Progenitor cell of endocrine pancreas (in vitro differentiated cells): ENCODE measurements around the gene SLC35E2B. TPM values are rescaled to one million over a fixed set of nuclear protein-coding genes. Genes with fewer than 3 reads are reported as not detected.
A peak's percentile ranks its signal among the peaks of the same experiment; 100 is the strongest.

Source experiments
- DNase-seq: peaks from one replicate; pipeline ENCODE4 v3.0.0; 2021; ENCODE audit warnings: low spot score; ENCODE audit not compliant: unreplicated experiment
- H3K27ac Mint-ChIP-seq: 2 replicates; pipeline ENCODE4 v1.8.0; 2021; ENCODE audit warnings: mild to moderate bottlenecking, moderate library complexity, mixed read lengths
- H3K27me3 Mint-ChIP-seq: 2 replicates; pipeline ENCODE4 v1.8.0; 2021; ENCODE audit warnings: mixed read lengths
- H3K36me3 Mint-ChIP-seq: 2 replicates; pipeline ENCODE4 v1.8.0; 2022; ENCODE audit warnings: mixed read lengths; ENCODE audit not compliant: insufficient read depth
- H3K4me1 Mint-ChIP-seq: 2 replicates; pipeline ENCODE4 v1.8.0; 2021; ENCODE audit warnings: low read depth, mixed read lengths
- H3K4me3 Mint-ChIP-seq: 2 replicates; pipeline ENCODE4 v1.8.0; 2021; ENCODE audit warnings: low read depth, mild to moderate bottlenecking, moderate library complexity, mixed read lengths
- H3K9me3 Mint-ChIP-seq: 2 replicates; pipeline ENCODE4 v1.8.0; 2021; ENCODE audit warnings: low read depth, mixed read lengths
- CTCF ChIP-seq: fragments of 200-600 bp; sonication (generic); IDR thresholded peaks from one replicate; pipeline ENCODE4 v1.5.0; 2021; ENCODE audit warnings: antibody characterized with exemption, mild to moderate bottlenecking; ENCODE audit not compliant: unreplicated experiment
- total RNA-seq: library from RNA; stranded (reverse); gene quantifications from 2 replicates; pipeline ENCODE4 v1.2.1, GENCODE V29; 2021

Gene SLC35E2B
- total RNA-seq, 1 donor from 2014 or later: 123 TPM

DNA sequence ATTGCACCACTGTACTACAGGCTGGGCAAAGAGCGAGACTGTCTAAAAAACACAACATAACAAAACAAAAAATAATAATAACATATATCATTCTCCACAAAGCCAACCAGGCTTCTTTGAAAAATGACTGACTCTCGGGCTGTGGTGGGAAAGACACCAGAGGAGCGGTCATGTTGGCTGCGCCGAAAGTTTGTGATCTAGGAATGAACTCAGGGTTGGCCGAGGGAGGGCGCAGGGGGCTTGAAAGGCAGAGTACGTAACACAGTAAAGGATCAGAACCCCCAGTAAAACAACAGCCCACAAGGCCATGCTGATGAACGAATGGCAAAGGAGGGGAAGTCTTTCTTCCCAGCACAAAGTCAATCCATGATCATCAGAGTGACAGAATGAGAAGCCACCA, 4.7 kb downstream of the SLC35E2B start:
- Mint-ChIP-seq H3K36me3 (peaks cover 9% of the 10 kb centered on the region), H3K27ac (peak overlapping the region; percentile 87), H3K4me1 (peaks cover 7% of the 10 kb centered on the region), H3K9me3 (no peaks in the 10 kb centered on the region), H3K27me3 (no peaks in the 10 kb centered on the region), H3K4me3 (no peak overlapping the region)
- DNase-seq: no peak
- TF ChIP-seq CTCF: no peak

GRCh38 chr1:1684031-1684681, 8.4 kb downstream of the SLC35E2B start:
- Mint-ChIP-seq H3K36me3 (peaks cover 9% of the 10 kb centered on the region), H3K27me3 (no peaks in the 10 kb centered on the region), H3K27ac (peak overlapping the region; percentile 71), H3K4me1 (peaks cover 11% of the 10 kb centered on the region), H3K4me3 (no peak overlapping the region), H3K9me3 (no peaks in the 10 kb centered on the region)
- DNase-seq: no peak
- TF ChIP-seq CTCF: no peak

DNA sequence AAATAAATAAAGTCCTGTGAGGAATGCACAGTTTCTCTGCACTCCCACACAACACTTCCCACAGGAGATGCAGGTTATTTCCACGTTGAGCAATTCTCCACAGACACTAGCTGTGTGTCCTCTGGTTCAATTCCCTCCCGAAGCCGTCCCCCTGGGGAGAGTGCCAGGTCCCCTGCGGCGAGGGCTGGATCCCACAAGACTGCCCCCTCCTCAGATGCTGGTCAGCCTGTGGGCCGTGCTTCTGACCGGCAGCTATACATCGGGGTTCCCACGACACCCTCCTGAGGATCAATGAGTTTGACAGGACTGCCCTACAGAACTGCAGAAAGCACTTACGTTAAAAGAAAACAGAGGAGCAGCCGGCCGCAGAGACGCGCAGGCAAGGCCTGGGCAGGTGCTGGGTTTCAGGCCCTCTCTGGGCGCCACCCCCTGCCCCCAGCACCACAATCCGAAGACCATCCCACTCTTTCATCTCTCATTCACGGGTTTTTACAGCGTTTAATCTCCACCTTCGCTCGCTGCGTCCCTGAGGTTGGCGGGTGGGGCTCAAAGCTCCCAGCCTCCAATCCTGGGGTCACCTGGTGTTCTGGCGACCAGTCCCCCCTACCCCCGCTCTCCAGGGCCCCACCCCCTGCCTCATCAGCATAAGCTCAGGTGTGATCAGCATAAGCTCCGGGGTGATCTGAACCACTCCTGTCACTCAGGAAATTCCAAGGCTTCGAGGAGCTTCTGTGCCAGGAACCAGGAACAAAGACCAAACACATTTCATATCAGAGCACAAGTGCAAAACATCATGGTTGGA, 9.3 kb downstream of the SLC35E2B start:
- TF ChIP-seq CTCF: no peak
- Mint-ChIP-seq H3K27ac (peak overlapping the region; percentile 83), H3K36me3 (peaks cover 8% of the 10 kb centered on the region), H3K4me3 (no peak overlapping the region), H3K9me3 (no peaks in the 10 kb centered on the region), H3K27me3 (no peaks in the 10 kb centered on the region), H3K4me1 (peaks cover 11% of the 10 kb centered on the region)
- no peak for DNase-seq

GRCh38 chr1:1680912-1681273, 11.7 kb downstream of the SLC35E2B start:
- Mint-ChIP-seq H3K27me3 (no peaks in the 10 kb centered on the region), H3K9me3 (no peaks in the 10 kb centered on the region), H3K4me1 (peaks cover 10% of the 10 kb centered on the region), H3K4me3 (no peak overlapping the region), H3K36me3 (peaks cover 4% of the 10 kb centered on the region), H3K27ac (peak overlapping the region; percentile 39)
- no peak for DNase-seq
- no peak for TF ChIP-seq CTCF

DNA sequence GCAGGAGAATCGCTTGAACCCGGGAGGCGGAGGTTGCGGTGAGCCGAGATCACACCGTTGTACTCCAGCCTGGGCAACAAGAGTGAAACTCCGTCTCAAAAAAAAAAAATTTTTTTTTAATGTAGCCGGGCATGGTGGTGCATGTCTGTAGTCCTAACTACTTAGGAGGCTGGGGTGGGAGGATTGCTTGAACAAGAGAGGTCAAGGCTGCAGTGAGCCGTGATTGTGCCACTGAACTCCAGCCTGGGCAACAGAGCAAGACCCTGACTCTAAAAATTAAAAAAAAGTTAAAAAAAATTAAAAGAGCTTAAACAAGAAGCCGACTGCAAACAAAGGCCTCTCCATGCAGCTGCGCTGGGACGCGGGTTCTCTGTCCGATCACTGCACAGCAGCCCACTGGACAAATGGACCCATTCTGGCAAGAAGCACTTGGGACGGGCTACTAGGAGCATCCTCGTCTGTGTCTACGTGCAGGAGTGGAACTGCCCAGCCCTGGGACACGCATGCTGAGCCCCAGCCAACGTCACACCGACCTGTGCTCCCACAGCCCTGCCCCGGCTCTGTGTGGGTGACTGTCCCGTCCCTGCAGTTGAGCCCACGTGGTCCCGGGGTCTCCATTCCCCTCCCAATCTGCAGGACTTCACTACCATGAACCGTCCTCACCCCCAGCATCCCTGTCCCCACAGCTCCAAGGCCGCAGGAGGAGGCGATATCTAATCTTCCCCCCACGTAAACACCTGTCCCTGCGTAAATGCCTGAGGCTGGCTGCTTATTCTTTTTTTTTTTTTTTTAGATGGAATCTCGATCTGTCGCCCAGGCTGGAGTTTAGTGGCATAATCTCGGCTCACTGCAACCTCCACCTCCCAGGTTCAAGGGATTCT, 12.3 kb downstream of the SLC35E2B start:
- no peak for TF ChIP-seq CTCF
- Mint-ChIP-seq H3K27ac (peak overlapping the region; percentile 29), H3K9me3 (no peaks in the 10 kb centered on the region), H3K27me3 (no peaks in the 10 kb centered on the region), H3K4me3 (no peak overlapping the region), H3K36me3 (peaks cover 2% of the 10 kb centered on the region), H3K4me1 (peaks cover 10% of the 10 kb centered on the region)
- DNase-seq: no peak
